Activated CD4-positive, alpha-beta T cell treated with anti-CD3 and anti-CD28 coated beads, Interleukin-2, amount 50 U/mL, for 48 hours (primary cell): ENCODE measurements around the gene GCC2.
"Not testable (repeated sequence)": the region's sequence is repeated elsewhere in the genome, so short reads cannot be mapped to it uniquely, and the experiment has no call there.

ENCODE experiments used
- DNase-seq, 2 experiments: peaks; one replicate each; pipeline ENCODE4 v3.0.0-alpha.2; 2020

GCC2 gene

DNA sequence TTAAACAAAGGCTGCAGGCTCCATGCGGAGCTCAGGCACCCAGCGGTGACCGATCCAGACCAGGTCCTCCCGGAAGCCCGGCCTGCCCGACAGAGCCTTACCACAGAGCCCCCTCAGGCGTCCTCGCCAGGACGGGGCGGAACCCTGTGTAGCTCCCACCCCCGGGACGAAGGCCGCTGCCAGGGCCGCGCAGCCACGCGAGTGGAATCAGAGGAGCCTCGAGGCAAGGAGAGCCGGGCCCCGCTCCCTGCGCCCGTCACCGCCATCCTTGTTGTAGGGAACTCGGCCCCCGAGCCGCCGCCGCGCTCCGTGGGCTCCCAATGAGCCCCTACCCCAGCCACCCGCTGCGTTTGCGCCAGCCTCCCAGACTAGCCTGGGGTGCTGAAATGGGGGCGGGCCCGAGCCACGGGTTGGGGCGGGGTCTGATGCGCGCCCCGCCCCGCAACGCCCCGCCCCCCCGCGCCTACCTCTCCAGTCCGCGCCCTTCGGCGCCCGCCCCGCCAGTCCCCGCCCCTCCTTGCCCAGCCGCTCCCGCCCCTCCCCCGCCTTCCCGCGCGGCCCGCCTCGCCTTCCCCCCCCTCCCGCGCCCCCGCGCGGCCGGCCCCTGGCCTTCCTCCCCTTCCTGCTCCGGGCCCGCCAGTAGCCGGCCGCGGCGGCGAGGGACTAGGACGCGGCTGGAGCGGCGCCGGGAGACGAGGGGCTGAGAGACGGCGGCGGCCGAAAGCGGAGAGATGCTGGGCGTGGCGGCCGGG is 85.0 kb downstream of the GCC2 start, which contains the start of gene LIMS1:
TSS of gene LIMS1 (plus strand) at position 639 of the 752 bp plus-strand sequence. CDS start at position 732, 93 bp downstream.
- DNase-seq: peak; percentile 88 to 89

DNA sequence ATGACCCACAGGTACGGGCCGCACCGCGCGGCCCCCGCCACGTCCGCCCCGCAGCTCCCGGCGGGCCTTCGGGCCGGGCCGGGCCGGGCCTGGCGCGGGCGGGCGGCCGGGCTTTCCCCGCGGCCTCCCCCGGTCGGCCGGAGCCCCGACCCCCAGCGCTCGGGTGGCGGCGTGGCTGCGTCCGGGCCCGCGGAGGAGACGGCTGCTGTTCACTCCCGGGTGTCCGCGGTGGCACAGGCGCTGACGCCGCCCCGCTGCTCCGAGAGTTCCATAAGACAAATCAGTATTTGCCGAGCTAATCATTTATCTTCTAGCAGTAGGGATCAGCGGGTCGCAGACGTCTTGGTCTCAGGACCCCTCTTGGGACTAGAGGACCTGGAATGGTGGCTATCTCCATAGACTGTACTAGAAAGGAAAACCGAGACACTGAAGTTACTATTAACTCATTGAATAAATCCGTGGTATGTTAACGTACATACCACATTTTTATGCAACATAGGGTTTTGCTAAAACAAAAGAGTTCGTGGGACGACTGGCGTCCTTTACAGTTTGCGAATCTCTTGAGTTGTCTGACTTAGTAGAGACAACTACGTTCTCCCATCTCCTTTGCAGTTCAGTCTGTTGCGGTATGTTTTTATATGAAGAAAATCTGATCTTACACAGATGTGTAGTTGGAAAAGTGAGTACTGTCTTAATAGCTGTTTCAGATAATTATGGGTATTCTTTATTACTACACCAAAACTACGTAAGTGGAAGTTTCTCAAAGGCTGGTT is 85.8 kb downstream of the GCC2 start:
- DNase-seq: peak; percentile 49 to 51

DNA sequence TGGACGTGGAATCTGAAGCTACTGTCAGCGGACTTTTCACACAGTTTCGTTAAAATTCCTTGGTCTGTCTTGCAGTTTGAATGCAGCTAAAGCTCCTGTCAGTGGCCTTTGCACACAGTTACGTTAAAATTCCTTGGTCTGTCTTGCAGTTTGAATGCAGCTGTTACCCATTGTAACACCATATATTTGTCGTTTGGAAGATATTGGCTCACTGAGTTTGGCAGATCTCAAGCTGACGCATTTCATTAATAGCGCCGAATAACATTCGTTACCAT is 86.3 kb downstream of the GCC2 start:
- no peak for DNase-seq

- DNase-seq: no peak
Measured at GRCh38 chr2:108536133-108536780, 87.3 kb downstream of the GCC2 start.

- DNase-seq: no peak
Measured at GRCh38 chr2:108536911-108537310, 87.9 kb downstream of the GCC2 start.

DNA sequence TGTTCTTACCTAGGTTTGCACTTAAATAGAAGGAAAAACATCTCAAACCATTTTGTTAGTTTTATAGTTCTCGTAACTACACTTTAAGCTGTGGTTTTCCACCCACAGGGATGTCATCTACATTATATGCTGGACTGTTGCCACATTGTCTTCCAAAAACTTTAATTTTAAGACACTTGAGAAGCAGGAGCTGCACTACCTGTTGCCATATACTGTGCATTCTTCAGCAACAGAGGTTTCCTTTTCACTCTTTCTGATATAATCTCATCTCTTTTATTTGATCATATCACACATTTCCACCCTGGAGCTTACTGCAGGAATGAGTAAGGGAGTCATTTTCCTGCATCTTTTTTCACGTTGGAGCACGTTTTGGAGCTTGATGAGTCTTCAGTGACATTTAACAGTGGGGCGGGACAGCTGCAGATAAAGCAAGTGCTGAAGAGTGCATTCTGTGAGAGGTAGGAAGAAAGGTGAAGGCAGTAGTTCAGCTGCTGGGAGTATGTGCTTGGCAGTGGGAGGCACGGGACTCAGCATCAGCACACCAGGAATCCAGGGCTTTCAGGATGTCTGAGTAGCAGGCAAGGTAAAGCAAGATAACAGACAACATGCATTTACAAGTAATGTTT is 89.1 kb downstream of the GCC2 start:
- no peak for DNase-seq

- no peak for DNase-seq
Measured at GRCh38 chr2:108541451-108541850, 92.4 kb downstream of the GCC2 start.

DNA sequence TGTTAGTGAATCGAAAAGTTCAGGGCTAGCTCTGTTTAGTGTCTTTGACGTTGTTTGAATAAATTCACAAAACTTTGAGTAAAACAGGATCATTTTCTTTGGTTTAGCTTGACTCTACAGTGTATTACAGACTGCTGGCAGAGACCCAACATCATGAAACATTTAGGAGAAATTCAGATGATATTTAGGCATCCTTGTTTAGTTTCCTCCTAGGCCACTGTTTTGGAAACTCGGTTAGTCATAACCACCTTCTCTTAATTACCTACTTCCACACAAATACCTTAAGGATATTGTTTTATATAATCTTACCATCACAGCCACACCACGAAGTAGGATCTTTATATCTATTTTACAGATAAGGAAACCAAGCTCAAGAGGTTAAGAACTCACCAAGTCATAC is 93.1 kb downstream of the GCC2 start:
- no peak for DNase-seq

- no peak for DNase-seq
Measured at GRCh38 chr2:108547606-108548005, 98.6 kb downstream of the GCC2 start.

DNA sequence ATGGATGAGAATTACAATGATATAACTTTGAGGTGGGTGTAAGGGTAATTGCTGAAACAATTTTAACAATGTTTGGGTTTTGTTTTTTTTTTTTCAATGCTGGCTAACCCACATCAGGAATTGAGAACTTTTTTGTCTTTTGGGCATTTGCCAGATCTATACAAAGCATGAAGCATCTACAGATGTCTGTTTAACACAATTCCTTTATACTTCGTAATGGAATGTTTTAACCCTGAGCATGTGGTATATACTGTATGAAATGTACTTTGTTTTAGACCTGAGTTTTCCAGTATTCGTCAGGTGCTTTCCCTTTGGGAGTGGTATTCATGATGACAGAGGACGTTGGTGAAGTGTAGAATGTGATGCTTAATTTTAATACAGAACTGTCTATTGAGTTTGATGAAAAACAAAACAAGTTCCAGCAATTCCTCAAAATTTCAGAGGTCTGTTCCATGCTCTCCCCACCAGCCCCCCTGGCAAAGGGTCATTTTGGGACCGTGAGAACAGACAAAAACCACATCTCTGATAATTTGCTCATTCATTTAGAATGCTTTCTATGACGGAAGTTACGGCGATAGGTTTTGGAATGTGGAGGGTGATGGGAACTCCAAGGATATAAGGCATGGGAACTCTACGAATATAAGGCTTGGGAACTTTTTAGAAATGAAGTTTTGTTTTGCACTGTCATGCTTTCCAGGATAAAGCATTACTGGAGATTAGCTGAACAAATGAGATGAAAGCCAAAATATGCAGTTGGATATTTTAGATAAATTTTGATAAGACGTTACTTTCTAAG is 99.4 kb downstream of the GCC2 start:
- no peak for DNase-seq

- no peak for DNase-seq
Measured at GRCh38 chr2:108552566-108552965, 103.6 kb downstream of the GCC2 start.

DNA sequence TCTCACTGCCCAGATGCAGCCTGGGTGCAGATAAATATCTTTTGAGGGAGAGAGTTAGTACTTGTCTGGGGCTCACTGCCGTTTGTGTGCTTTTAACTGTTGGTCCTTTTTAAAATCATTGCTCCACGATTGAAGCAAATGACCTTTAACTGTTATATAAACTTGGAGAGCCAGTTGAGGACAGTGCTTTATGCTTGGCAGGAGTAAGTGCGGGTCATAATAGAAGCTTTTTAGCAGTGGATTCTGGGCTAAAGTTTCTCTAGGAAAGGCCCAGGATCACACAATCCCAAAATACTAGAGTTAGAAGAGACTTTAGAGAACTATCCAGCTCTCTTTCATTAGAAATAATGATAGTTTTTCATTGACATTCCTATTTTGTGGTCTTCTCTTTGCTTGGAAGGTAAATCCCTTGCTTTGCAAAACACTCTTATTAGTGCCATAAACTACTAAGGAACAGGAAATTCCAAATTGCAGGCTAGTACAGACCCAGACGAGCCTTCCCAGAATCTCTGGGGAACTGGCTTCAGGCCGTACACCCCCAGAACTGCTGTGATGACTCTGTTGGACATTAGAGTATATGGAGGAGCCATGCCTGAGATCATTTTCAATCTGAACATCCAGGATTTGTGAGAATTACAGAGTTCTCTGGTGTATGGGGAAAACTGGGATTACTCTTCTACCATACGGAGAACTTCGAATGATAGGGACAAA is 104.4 kb downstream of the GCC2 start:
- DNase-seq: no peak

GRCh38 chr2:108554528-108554927 is 105.5 kb downstream of the GCC2 start:
- DNase-seq: no peak

DNA sequence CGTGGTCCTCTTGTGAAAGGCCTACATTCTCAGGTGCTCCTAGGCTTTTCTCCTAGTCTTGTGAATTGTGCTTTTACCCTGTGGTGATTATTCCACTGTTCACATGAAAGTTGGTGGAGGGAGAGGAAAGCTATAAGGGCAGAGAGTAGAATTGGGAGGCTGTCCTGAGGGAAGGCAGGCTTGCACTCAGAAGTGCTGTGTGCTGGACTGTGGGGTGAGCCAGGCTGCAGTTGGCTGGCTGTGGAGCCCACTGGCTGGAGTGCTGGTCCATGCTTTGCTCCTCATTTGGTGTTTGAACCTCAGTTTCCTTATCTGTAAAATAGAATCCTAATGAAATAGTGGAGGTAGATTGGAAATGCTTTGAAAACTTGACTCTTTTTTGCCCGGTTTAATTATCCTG is 106.6 kb downstream of the GCC2 start:
- DNase-seq: no peak

DNA sequence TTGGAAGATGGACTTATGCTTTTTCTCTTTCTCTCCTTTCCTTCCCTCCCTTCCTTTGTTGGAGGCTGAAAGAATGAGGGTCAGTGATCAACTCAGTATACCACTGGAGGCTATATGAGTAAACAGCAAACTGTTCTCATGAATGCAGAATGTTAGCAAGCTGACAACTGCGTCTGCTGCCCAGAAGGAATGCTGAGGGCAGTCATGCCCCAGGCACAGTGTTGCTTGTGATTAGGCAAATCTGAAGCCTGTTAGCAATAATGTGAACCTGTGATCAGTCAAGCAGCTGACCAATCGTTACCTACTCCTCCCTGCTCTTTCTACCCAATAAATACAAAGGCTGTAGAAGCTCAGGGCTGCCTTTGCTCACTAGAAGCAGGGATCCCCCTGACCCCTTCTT is 107.6 kb downstream of the GCC2 start:
- DNase-seq: not testable (repeated sequence)
